OCI-LY7 (cell line): ENCODE results near the gene SMOC1.

Experiments used
- EZH2phosphoT487 ChIP-seq: fragments of 200-600 bp; sonication (generic); IDR thresholded peaks from 2 replicates; pipeline ENCODE4 v1.6.1; 2018; ENCODE audit warnings: low read depth, borderline replicate concordance, mild to moderate bottlenecking, mixed run types, antibody characterized with exemption, low read length, moderate library complexity, mixed read lengths
- TF ChIP-seq, protein P1 (sequence below): fragments of 200-600 bp; sonication (generic); conservative IDR thresholded peaks from 2 replicates; pipeline ENCODE4 v1.5.1; 2014; ENCODE audit warnings: mild to moderate bottlenecking, antibody characterized with exemption, low read length, moderate library complexity, mixed read lengths

DNA sequence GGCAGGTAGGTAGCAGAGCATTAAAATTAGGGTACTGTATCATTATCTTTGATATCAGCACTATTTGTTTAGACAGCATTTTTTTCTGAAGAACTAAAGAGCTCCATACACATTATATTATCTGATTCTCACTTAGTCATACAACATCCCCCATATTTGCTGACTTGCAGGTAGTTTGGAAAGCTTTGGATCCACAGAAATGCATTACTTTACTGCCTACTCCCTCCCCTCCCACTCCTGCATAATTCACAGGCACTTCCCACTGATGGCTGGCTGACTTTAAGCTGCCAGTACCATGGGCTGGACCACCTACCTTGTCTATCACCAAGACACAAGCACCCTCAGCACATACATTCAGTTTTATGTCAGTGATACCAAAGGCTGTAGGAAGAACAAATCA, 199.1 kb downstream of the SMOC1 start:
- TF ChIP-seq, protein P1, sequence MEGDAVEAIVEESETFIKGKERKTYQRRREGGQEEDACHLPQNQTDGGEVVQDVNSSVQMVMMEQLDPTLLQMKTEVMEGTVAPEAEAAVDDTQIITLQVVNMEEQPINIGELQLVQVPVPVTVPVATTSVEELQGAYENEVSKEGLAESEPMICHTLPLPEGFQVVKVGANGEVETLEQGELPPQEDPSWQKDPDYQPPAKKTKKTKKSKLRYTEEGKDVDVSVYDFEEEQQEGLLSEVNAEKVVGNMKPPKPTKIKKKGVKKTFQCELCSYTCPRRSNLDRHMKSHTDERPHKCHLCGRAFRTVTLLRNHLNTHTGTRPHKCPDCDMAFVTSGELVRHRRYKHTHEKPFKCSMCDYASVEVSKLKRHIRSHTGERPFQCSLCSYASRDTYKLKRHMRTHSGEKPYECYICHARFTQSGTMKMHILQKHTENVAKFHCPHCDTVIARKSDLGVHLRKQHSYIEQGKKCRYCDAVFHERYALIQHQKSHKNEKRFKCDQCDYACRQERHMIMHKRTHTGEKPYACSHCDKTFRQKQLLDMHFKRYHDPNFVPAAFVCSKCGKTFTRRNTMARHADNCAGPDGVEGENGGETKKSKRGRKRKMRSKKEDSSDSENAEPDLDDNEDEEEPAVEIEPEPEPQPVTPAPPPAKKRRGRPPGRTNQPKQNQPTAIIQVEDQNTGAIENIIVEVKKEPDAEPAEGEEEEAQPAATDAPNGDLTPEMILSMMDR: no peak
- no peak for TF ChIP-seq EZH2phosphoT487
